GM19324 (cell line): Measurements from ENCODE around the gene ADGRF3.
"Not testable (repeated sequence)": the region's sequence is repeated elsewhere in the genome, so short reads cannot be mapped to it uniquely, and the experiment has no call there.

Source experiments
- ATAC-seq: cut with Tn5 transposase; IDR thresholded peaks from one replicate; pipeline ENCODE4 v1.9.1; 2021; ENCODE audit warnings: mild to moderate bottlenecking, moderate library complexity; ENCODE audit not compliant: unreplicated experiment, low FRiP score

The ADGRF3 gene, protein sequence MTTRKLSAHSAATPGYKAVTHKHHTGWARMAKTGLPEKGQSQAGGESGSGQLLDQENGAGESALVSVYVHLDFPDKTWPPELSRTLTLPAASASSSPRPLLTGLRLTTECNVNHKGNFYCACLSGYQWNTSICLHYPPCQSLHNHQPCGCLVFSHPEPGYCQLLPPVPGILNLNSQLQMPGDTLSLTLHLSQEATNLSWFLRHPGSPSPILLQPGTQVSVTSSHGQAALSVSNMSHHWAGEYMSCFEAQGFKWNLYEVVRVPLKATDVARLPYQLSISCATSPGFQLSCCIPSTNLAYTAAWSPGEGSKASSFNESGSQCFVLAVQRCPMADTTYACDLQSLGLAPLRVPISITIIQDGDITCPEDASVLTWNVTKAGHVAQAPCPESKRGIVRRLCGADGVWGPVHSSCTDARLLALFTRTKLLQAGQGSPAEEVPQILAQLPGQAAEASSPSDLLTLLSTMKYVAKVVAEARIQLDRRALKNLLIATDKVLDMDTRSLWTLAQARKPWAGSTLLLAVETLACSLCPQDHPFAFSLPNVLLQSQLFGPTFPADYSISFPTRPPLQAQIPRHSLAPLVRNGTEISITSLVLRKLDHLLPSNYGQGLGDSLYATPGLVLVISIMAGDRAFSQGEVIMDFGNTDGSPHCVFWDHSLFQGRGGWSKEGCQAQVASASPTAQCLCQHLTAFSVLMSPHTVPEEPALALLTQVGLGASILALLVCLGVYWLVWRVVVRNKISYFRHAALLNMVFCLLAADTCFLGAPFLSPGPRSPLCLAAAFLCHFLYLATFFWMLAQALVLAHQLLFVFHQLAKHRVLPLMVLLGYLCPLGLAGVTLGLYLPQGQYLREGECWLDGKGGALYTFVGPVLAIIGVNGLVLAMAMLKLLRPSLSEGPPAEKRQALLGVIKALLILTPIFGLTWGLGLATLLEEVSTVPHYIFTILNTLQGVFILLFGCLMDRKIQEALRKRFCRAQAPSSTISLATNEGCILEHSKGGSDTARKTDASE

DNA sequence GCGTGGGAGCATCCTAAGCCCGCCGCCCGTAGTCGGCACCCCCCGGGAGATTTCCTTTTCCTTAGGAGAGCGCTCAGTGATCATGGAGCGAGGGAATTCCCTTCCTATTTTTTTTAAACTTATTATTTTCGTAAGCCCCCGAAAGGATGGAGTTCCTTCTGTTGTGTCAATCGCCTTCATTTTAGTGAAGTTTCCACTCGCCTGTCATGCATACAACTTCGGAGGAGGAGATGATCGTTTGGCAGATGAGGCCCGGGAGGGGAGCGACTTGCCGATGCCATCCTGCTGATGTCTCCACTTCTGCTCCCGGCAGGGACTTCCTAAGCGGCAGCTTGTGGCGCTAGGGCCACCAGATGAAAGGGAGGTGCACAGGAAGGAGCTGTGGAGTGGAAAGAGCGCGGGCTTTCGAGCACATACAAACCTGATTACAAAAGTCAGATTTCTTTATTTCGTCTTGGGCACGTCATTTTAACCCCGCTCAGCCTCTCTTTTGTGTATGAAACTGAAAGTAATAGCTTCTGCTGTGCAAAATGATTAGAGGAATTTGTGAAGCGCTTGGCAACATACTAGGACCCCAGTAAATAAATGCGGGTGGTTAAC is at the start of gene ADGRF3:
ADGRF3 (minus strand) TSS at position 336 of the 600 bp plus-strand sequence. CDS start 555 bp downstream, outside the sequence.
- no peak for ATAC-seq

DNA sequence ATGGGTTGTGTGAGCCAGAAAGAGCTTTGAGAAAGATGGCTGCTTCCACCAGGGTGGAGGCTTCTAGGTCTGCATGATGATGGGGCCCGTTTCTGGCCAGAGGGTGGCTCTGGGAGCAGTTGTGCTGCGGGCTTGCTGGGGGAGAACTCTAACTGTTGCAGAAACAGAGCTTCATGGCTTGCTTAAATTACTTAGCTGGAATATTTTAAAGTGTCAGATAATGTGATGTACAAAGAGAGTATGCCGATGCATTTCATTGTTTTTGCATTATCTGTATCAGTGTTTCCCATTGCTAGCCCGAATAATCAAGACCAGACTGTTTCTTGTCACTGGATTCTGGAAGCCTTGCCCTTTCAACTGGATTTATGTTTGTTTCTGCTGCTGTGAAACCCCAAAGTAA is 48.8 kb upstream of the ADGRF3 start:
- no peak for ATAC-seq

DNA sequence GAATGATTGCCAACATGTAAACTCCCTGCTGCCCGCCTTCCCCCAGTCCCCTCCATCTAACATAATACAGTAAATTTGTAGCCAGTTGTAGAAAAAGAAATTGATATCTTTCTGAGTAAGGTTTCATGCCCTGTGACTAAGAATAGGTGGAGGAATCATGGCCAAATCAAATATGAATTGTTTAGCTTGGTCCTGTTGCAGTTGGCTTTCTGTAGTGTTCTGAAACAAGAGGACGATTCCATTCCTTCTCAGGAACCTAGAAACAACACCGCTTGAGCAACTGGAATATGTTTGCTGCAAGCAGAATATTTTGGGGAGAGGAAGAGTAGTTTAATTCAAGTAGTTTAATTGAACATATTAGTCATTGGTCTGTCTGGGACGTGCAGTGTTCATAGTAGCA is 48.1 kb upstream of the ADGRF3 start:
- no peak for ATAC-seq

DNA sequence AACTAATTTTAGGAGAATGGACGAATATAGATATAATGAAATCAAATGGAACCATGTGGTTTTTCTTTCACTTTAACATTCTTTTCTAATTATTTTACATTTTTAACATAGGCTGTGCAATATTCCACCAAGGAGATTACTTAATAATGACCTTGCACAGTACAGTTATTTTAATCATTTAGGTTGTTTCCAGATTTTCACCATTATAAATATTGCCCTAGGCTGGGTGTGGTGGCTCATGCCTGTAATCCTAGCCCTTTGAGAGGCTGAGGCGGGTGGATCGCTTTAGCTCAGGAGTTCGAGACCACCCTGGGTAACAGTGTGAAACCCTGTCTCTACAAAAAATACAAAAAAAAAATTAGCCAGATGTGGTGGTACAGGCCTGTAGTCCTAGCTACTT is 40.6 kb upstream of the ADGRF3 start:
- ATAC-seq: no peak

DNA sequence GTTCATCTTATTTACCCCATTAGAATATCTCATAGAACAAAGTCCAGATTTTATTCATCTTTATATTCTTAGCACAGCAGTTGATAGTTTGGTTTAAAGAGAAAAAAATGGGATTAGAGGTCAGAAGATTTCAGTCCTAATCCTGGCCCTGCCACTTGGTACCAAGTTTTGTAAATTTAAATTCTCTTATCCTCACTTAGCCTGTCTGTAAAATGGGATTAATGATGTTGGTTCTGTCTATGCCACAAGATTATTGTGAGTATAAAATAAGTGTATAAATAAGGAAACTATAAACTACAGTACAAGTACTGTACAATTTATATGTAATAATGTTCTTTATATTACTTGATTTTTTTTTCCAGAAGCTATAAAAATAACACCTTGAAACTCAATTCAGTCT is 38.0 kb upstream of the ADGRF3 start:
- ATAC-seq: no peak

DNA sequence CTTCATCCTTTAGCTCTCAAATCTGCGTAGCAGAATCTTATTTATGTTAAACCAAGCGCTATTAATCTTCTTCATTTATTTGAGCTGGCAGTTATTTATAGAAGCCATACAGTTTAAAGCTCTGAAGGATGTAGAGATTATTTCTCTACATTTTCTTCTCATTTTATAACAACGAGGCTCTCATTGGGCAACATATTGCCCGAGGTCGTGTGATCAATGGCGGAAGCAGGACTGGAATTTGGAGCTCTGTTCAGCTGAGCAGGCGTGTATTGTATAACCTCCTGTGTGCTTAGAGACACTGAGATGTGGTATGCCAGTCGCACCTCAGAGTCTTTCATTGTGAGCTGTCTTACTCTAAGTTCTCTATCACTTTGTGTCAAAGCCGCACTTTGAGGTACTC is 37.6 kb upstream of the ADGRF3 start:
- no peak for ATAC-seq

DNA sequence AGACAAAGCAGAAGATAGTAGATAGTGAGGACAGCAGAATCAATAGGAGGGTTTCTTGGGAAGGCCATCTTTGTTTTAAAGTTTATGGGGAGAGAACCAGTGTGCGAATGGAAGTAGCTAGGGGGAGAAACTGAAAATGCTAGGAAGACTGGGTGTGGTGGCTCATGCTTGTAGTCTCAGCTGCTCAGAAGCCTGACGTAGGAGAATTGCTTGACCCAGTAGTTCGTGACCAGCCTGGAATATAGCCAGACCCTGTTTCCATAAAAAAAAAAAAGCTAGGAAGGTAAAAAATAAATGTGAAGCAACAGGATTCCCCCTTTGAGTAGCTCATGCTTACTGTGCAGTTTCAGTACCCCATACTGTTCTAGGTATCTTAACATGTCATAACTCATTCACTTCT is 36.0 kb upstream of the ADGRF3 start:
- ATAC-seq: no peak

DNA sequence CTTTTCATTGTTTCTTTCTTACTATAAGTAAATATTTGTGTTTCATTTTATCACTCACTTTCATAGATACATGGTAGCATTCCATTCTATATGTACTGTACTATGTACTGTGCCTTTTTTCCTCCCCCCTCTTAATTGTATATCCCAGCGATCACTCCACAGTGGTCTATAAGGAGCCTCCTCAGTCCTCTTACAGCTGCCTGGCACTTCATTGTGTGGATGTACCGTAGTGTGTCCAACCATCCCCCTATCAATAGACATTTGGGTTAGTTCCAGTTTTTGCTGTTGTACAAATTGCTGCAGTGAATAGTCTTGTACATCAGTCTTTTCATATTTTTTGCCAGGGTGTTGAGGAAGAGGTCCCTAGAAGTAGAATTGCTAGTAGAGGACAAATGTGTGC is 33.7 kb upstream of the ADGRF3 start:
- no peak for ATAC-seq

DNA sequence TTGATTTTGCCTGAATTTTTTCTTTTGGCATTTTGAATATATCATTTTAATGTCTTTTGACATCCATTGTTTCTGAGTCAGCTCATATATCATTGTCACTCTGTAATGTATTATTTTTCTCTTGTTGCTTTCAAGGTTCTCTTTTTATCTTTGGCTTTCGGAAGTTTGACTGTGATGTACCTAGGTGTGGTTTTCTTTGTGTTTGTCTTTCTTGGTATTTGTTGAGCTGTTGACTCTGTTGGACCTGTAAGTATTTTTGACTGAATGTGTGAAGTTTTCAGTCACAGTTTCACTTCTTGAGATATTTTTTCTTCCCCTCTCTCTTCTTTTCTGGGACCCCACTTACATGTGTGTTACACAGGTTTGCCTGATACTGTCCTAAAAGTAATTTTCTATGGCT is 30.2 kb upstream of the ADGRF3 start:
- no peak for ATAC-seq

DNA sequence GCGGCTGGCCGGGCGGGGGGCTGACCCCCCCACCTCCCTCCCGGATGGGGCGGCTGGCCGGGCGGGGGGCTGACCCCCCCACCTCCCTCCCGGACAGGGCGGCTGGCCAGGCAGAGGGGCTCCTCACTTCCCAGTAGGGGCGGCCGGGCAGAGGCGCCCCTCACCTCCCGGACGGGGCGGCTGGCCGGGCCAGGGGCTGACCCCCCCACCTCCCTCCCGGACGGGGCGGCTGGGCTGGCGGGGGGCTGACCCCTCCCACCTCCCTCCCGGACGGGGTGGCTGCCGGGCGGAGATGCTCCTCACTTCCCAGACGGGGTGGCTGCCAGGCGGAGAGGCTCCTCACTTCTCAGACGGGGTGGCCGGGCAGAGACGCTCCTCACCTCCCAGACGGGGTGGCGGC is 24.3 kb upstream of the ADGRF3 start:
- not testable (repeated sequence) for ATAC-seq

DNA sequence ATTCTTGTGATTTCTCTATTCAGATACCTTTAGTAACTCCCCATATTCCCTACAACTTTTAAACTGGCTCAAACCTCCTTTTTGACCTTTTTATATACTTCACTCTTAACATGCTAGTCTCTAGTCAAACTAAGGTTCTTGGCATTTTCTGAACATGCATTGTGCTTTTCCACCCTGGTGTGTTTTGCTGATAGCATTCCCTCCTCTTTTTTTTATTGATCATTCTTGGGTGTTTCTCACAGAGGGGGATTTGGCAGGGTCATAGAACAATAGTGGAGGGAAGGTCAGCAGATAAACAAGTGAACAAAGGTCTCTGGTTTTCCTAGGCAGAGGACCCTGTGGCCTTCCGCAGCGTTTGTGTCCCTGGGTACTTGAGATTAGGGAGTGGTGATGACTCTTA is 23.1 kb upstream of the ADGRF3 start:
- not testable (repeated sequence) for ATAC-seq

DNA sequence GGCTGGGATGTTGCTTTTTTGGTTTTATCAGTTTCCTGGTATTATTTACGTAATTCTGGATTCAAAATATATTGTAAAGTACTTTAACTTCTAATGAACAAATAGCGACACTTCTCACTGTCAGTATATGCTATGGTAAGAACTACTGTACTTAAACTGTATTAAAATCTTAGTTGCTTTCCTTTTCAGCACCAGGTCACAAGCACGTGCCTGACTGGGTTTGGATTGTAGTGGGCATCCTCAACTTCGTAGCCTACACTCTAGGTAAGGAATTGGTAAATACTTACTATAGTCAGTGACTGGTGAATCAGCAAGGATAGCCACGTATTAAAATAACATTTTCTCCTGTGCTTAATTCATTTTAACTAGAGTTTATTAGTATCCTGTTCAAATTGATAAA is 20.4 kb upstream of the ADGRF3 start:
- ATAC-seq: no peak

DNA sequence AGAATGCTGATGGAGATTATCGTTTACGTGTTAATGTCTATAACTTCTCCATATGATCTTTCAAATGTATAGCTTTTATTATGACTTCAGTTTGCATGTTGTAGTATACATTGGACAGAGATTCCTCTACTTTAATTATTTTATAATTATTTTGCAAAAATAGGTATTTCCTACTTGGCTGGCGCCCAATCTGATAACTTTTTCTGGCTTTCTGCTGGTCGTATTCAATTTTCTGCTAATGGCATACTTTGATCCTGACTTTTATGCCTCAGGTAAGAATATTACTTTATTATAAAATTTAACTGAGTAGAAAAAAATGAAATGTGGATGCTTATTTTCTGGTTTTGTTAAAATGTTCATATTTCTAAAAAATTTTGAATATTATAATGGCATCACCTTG is 18.1 kb upstream of the ADGRF3 start:
- no peak for ATAC-seq

DNA sequence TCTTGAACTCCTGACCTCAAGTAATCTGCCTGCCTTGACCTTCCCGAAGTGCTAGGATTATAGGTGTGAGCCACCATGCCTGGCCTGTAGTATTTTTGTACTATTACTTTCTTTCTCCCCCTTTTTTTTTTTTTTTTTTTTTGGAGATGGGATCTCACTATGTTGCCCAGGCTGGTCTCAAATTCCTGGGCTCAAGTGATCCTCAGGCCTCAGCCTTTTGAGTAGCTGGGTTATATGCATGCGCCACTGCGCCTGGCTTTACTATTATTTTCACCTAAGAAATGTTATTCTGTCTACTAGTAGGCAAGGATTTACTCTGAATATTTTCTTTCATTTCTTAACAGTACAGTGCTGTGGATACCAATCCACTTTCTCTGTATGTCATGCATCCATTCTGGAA is 17.4 kb upstream of the ADGRF3 start:
- ATAC-seq: no peak

DNA sequence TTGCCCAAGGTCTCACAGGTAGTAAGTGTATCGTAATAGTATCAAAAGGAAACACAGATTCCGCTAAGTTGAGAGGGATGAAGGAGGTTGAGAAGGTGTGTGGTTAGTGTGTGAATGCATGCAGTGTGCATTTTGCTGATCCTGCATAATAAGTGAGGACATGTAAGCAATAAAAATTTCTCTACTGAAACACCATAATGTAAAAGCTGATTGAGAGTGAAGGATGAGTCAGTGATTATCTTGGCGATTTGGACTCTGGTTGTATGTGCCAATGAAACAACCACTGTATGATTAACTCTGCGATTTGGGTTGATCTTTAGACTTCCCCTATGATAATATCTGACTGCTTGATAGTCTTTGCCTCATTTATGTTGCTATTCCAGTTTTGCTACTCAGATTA is 16.7 kb upstream of the ADGRF3 start:
- no peak for ATAC-seq

DNA sequence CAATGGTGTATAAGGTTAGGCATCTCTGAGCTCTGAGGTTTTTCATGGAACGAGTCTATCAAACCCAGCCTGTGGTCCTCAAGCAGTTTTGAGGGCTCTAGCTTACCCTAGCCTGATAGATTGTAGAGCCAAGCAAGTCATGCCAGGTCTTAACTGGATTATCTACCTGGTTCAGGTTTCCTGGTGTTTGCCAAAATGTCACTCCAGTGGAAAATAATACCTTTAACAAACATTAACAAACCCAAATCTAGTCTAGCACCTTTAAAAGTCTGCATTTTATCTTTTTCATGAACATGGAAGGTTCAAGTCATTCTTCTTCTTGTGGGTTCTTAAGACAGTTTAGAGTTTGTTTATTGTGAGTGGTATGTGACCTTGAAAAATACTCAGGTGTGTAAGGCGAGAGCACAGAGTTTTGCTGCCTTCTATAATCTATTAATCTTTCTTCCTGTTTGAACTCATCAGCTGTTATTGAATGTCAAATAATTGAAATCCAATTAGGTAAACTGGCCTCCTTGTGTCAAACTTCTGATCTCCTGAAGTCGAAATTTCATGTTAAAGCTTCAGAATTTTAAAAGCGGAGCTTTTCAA is 13.4 kb upstream of the ADGRF3 start:
- no peak for ATAC-seq

DNA sequence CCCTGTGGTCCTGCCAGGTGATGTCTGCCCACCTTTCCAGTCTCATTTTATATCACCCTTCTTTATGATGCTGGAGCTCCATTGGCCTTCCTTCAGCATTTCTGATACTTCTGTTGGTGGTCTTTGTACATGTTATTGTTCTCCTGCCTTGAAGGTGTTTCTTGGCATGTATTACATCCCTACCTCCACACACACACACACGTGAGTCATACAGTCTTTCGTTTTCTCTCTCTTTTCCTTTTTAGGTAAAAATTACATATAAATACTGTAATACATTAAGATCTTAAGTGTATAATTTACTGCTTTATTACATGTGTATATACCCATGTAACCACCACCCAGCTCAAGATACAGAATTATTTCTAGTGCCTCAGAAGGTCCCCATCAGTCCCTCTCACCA is 10.2 kb upstream of the ADGRF3 start:
- ATAC-seq: no peak

DNA sequence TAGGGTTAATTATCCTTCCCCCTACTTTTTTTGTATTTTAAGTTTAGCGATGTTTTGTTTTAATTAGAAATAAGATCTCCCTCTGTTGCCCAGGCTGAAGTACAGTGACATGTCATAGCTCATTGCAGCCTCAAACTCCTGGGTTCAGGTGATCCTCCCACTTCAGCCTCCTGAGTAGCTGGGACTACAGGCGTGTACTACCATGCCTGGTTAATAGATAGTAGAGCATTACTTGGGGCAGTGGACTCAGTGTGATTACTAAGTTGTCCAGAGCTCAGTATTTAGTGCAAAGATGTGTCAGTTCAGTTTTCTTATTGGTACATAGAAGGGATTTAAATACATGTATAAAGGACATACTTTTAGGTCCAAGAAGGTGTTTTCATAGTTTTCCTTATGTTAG is 9.5 kb upstream of the ADGRF3 start:
- ATAC-seq: no peak

DNA sequence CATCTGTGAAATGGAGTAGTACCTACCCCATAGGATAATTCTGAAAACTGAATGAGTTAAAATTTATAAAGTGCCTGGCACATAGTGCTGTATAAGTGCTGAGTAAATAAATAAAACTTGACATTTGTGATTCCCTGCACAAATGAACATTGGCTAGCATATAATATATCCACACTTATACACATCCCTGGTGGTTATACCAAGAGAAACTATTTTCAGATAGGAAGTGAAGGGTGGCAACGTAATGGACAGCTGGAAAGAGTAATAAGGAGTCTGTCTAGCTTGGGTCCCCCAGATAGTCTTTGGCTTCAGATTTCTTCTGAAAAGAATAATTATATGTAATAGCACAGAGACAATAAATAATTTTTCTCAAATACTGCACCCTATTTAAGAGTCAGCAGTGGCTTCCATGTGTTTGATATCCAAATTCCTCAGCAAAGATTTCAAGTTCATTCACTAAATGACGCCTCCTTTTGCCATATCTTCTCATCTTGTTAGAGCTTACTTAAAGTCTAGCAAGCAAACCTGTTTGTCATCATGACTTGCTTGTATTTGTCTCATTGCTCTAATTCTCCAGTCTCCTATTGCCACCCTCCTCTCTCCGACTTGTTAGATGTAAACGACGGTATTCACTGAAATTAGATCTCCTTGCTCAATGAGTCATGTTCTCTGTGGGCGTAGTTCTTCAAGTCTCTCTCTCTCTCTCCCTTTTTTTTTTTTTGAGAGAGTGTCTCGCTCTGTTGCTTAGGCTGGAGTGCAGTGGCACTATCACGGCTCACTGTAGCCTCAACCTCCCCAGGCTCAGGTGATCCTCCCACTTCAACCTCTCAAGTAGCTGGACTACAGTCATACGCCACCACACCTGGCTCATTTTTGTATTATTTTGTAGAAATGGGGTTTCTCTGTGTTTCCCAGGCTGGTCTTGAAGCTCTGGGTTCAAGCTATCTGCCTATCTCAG is 8.7 kb upstream of the ADGRF3 start:
- no peak for ATAC-seq

DNA sequence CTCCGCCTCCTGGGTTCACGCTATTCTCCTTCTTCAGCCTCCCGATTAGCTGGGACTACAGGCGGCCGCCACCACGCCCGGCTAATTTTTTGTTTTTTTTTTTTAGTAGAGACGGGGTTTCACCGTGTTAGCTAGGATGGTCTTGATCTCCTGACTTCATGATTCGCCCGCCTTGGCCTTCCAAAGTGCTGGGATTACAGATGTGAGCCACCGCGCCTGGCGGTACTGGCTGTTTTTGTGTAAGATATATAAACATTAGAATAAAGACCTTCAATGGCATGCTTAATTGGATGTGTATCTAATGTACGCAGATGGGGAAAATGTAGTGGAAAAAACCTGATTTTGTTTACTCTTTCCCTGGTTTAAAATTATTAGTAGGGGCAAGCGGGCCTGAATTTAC is 7.9 kb upstream of the ADGRF3 start:
- ATAC-seq: not testable (repeated sequence)
